Pons (tissue), 1 donor: ENCODE measurements around the gene ADH4.
"Not testable (repeated sequence)": the region's sequence is repeated elsewhere in the genome, so short reads cannot be mapped to it uniquely, and the experiment has no call there.

Experiments
- DNase-seq: peaks from one replicate; pipeline ENCODE4 v3.0.0-alpha.2; 2016; ENCODE audit warnings: low spot score

Gene ADH4

GRCh38 chr4:99134586-99134985 is 9.5 kb downstream of the ADH4 start:
- no peak for DNase-seq

GRCh38 chr4:99131378-99131777 is 12.7 kb downstream of the ADH4 start:
- DNase-seq: no peak

GRCh38 chr4:99126376-99126775 is 17.7 kb downstream of the ADH4 start:
- DNase-seq: no peak

- no peak for DNase-seq
Measured at GRCh38 chr4:99121008-99121407, 23.1 kb downstream of the ADH4 start.

GRCh38 chr4:99120501-99120900 is 23.6 kb downstream of the ADH4 start:
- DNase-seq: no peak

GRCh38 chr4:99117876-99118693 is 26.0 kb downstream of the ADH4 start:
- DNase-seq: peak; percentile 21

GRCh38 chr4:99117122-99117841 is 26.8 kb downstream of the ADH4 start:
- not testable (repeated sequence) for DNase-seq

GRCh38 chr4:99109286-99109685 is 34.8 kb downstream of the ADH4 start:
- DNase-seq: not testable (repeated sequence)

GRCh38 chr4:99104153-99104552 is 39.9 kb downstream of the ADH4 start:
- DNase-seq: no peak

- DNase-seq: no peak
Measured at GRCh38 chr4:99103166-99103565, 40.9 kb downstream of the ADH4 start.

- DNase-seq: no peak
Measured at GRCh38 chr4:99102634-99103033, 41.5 kb downstream of the ADH4 start.

GRCh38 chr4:99100876-99101275 is 43.2 kb downstream of the ADH4 start:
- DNase-seq: no peak

- DNase-seq: not testable (repeated sequence)
Measured at GRCh38 chr4:99099814-99100213, 44.3 kb downstream of the ADH4 start.

- no peak for DNase-seq
Measured at GRCh38 chr4:99099311-99099710, 44.8 kb downstream of the ADH4 start.

GRCh38 chr4:99091841-99092240 is 52.3 kb downstream of the ADH4 start:
- not testable (repeated sequence) for DNase-seq

- DNase-seq: no peak
Measured at GRCh38 chr4:99091216-99091575, 52.9 kb downstream of the ADH4 start.

GRCh38 chr4:99090481-99091215 is 53.4 kb downstream of the ADH4 start:
- no peak for DNase-seq

GRCh38 chr4:99088481-99089365 is 55.4 kb downstream of the ADH4 start, which contains the start of gene ADH5:
Gene ADH5 (minus strand): TSS chr4:99088788. CDS start chr4:99088700, 88 bp downstream.
- DNase-seq: peak; percentile 74

GRCh38 chr4:99088023-99088449 is 56.1 kb downstream of the ADH4 start:
- peak; percentile 79 for DNase-seq

GRCh38 chr4:99084595-99084994 is 59.5 kb downstream of the ADH4 start:
- no peak for DNase-seq

GRCh38 chr4:99082192-99082591 is 61.9 kb downstream of the ADH4 start:
- no peak for DNase-seq

GRCh38 chr4:99080869-99081268 is 63.2 kb downstream of the ADH4 start:
- DNase-seq: not testable (repeated sequence)
